GM12878 (cell line): ENCODE results near the gene USP47. TPM values are rescaled to one million over a fixed set of nuclear protein-coding genes. Genes with fewer than 3 reads are reported as not detected.
A peak's percentile ranks its signal among the peaks of the same experiment; 100 is the strongest.

Experiments used
- ATAC-seq: fragments of 200-7000 bp; cut with Tn5 transposase; 3 replicates; pipeline ENCODE4 v1.9.1; 2020; ENCODE audit warnings: mild to moderate bottlenecking, moderate library complexity
- BruUV-seq: library from RNA; stranded (reverse); fragments of 400-500 nt; replicated peaks from 2 replicates; lab custom pipeline; 2021; lab: Mats Ljungman, UMichigan
- CTCF ChIA-PET: fragments of 300-600 bp; sonication (Branson Sonifier 250); formaldehyde crosslinking; extraction: SDS; loops from one replicate; lab custom pipeline; 2021; ENCODE audit warnings: inconsistent platforms; lab: Yijun Ruan, JAX
- POLR2A ChIA-PET: fragments of 350-600 bp; formaldehyde crosslinking; extraction: SDS; loops from one replicate; lab custom pipeline; 2021; ENCODE audit warnings: inconsistent platforms; lab: Charles Lee
- RAD21 ChIA-PET: fragments of 300-600 bp; sonication (Branson Sonifier 250); formaldehyde crosslinking; loops from one replicate; lab custom pipeline; 2023; ENCODE audit warnings: antibody characterized with exemption; ENCODE audit not compliant: unreplicated experiment; lab: Charles Lee
- SMC1A ChIA-PET: fragments of 300-600 bp; sonication (Branson Sonifier 250); formaldehyde crosslinking; loops from one replicate; lab custom pipeline; 2023; ENCODE audit not compliant: unreplicated experiment, uncharacterized antibody; lab: Charles Lee
- DNase-seq: peaks from one replicate; pipeline ENCODE4 v3.0.0-alpha.2; 2011; ENCODE audit warnings: low read depth, low spot score
- FAIRE-seq: peaks from 3 replicates; lab custom pipeline; 2011; peaks lifted over from hg19 to GRCh38; lab: Jason Lieb, UNC
- H2AFZ ChIP-seq: 2 replicates; pipeline ENCODE4 v1.6.0; 2011; ENCODE audit warnings: low read depth, low read length, control low read depth; ENCODE audit not compliant: control insufficient read depth
- H3K27ac ChIP-seq: 2 replicates; pipeline ENCODE4 v1.5.1; 2011; ENCODE audit warnings: control low read depth; ENCODE audit not compliant: control insufficient read depth, insufficient read depth
- H3K27me3 ChIP-seq, 2 experiments: replicated peaks in 1 of 2; 2 replicates each; pipeline versions ENCODE4 v1.6.0 to v1.6.1; 2011; ENCODE audit warnings: low read length in 1 of 2; ENCODE audit not compliant: control insufficient read depth in 2 of 2, insufficient read depth in 2 of 2
- H3K36me3 ChIP-seq, 2 experiments: 2 replicates each; pipeline ENCODE4 v1.5.1; 2011; ENCODE audit warnings: low read length in 1 of 2; ENCODE audit not compliant: control insufficient read depth in 2 of 2, insufficient read depth in 2 of 2
- H3K4me1 ChIP-seq: 2 replicates; pipeline ENCODE4 v1.6.1; 2011; ENCODE audit warnings: mild to moderate bottlenecking, low read length, moderate library complexity, mixed read lengths; ENCODE audit not compliant: control insufficient read depth, insufficient read depth
- H3K4me2 ChIP-seq: 2 replicates; pipeline ENCODE4 v1.6.0; 2011; ENCODE audit warnings: control low read depth; ENCODE audit not compliant: control insufficient read depth, insufficient read depth
- H3K4me3 ChIP-seq: fragments of 200-600 bp; sonication (generic); 2 replicates; pipeline ENCODE4 v1.5.1; 2016
- H3K79me2 ChIP-seq: 2 replicates; pipeline ENCODE4 v1.6.0; 2011; ENCODE audit warnings: low read length; ENCODE audit not compliant: control insufficient read depth, insufficient read depth
- H3K9ac ChIP-seq: 2 replicates; pipeline ENCODE4 v1.8.0; 2011; ENCODE audit warnings: low read length, control low read depth, mixed read lengths; ENCODE audit not compliant: control insufficient read depth, insufficient read depth
- H3K9me3 ChIP-seq: replicated peaks from 3 replicates; pipeline ENCODE4 v1.5.1; 2011; ENCODE audit warnings: mild to moderate bottlenecking, low read length; ENCODE audit not compliant: control insufficient read depth, insufficient read depth
- H4K20me1 ChIP-seq: 2 replicates; pipeline ENCODE4 v1.6.0; 2011; ENCODE audit not compliant: control insufficient read depth, insufficient read depth
- DPF2 ChIP-seq: fragments of 450-650 bp; IDR thresholded peaks from 2 replicates; pipeline ENCODE4 v1.6.1; 2017; ENCODE audit warnings: mild to moderate bottlenecking
- MTA2 ChIP-seq: fragments of 450-650 bp; IDR thresholded peaks from 2 replicates; pipeline ENCODE4 v1.6.1; 2016; ENCODE audit warnings: low read depth, mild to moderate bottlenecking, moderate library complexity
- NFYA ChIP-seq: IDR thresholded peaks from 2 replicates; pipeline ENCODE4 v1.6.1; 2011; ENCODE audit warnings: low read depth, mild to moderate bottlenecking, low read length, improper control_type of control experiment, borderline replicate concordance
- RAD21 ChIP-seq: IDR thresholded peaks from 2 replicates; pipeline ENCODE4 v1.6.1; 2011; ENCODE audit warnings: mild to moderate bottlenecking, low read depth, low read length, moderate library complexity; ENCODE audit not compliant: insufficient read depth
- RAD51 ChIP-seq: fragments of 450-650 bp; IDR thresholded peaks from 2 replicates; pipeline ENCODE4 v1.6.1; 2016; ENCODE audit warnings: moderate library complexity, mild to moderate bottlenecking, inconsistent platforms
- RFX5 ChIP-seq: IDR thresholded peaks from 2 replicates; pipeline ENCODE4 v1.6.1; 2011; ENCODE audit warnings: low read depth, low read length, improper control_type of control experiment
- TCF7 ChIP-seq: IDR thresholded peaks from 2 replicates; pipeline ENCODE4 v1.6.1; 2014; ENCODE audit warnings: antibody characterized with exemption, borderline replicate concordance
- YY1 ChIP-seq: IDR thresholded peaks from 2 replicates; pipeline ENCODE4 v1.6.1; 2011; ENCODE audit warnings: low read depth, mild to moderate bottlenecking, low read length
- ZNF207 ChIP-seq: fragments of 450-650 bp; IDR thresholded peaks from 2 replicates; pipeline ENCODE4 v1.6.1; 2014; ENCODE audit warnings: antibody characterized with exemption, mild to moderate bottlenecking, borderline replicate concordance
- ZSCAN29 ChIP-seq: fragments of 450-650 bp; IDR thresholded peaks from 2 replicates; pipeline ENCODE4 v1.6.1; 2017; ENCODE audit warnings: mild to moderate bottlenecking, moderate library complexity
- WGBS: methylation state at CpG from one replicate; pipeline ENCODE4 v1.1.6; 2016; ENCODE audit warnings: low lambda C conversion rate; ENCODE audit not compliant: insufficient replicate concordance, insufficient coverage; ENCODE audit errors: missing lambda C conversion rate; 5-methylcytosine and 5-hydroxymethylcytosine counted together
- in situ Hi-C: fragments of 300-500 bp; cut with MboI; formaldehyde crosslinking; loops from 9 replicates; pipeline ENCODE4 v1.14.3; 2018; ENCODE audit warnings: mixed read lengths
- intact Hi-C: fragments of 100-400 bp; cut with micrococcal nuclease; formaldehyde crosslinking; loops from one replicate; pipeline ENCODE4 v1.14.2; 2022; ENCODE audit not compliant: unreplicated experiment
- polyA plus RNA-seq, 11 experiments: library from polyadenylated mRNA; depleted of rRNA in 4 of 11; unstranded in 6 of 11; stranded (reverse) in 5 of 11; fragments of >200 nt; fragmentation: Nextera tagmentation in 4 of 11; fragmentation: Illumina TruSeq in 1 of 11; extraction: Ambion mirVana in 4 of 11; extraction: Trizol in 1 of 11; gene quantifications; 1 replicate in 1 of 11; 2 replicates in 10 of 11; pipeline versions ENCODE4 v1.2.1 to v1.2.3, GENCODE V29; 2011 to 2016; ENCODE audit warnings: inconsistent platforms in 2 of 11, missing spikeins in 2 of 11, low read depth in 1 of 11
- total RNA-seq, 4 experiments: library from RNA; depleted of rRNA in 3 of 4; stranded (reverse); fragments of >200 nt in 3 of 4; fragmentation: Illumina TruSeq in 1 of 4; extraction: Trizol in 1 of 4; gene quantifications; 2 replicates each; pipeline versions ENCODE4 v1.2.1 to v1.2.3, GENCODE V29; 2013 to 2021
- TF ChIP-seq, protein P1 (sequence below): fragments of 450-650 bp; IDR thresholded peaks from 2 replicates; pipeline ENCODE4 v1.6.1; 2014; ENCODE audit warnings: mild to moderate bottlenecking
- TF ChIP-seq, protein P2 (sequence below): IDR thresholded peaks from 2 replicates; pipeline ENCODE4 v1.6.1; 2011; ENCODE audit warnings: borderline replicate concordance, low read depth, mild to moderate bottlenecking, moderate library complexity, mixed read lengths, low read length; ENCODE audit not compliant: insufficient read depth; ENCODE audit errors: extremely low read length
- TF ChIP-seq, protein P3 (sequence below): IDR thresholded peaks from 2 replicates; pipeline ENCODE4 v1.6.1; 2011; ENCODE audit warnings: low read depth, low read length, improper control_type of control experiment, borderline replicate concordance
- TF ChIP-seq, protein P4 (sequence below): fragments of 450-650 bp; IDR thresholded peaks from 2 replicates; pipeline ENCODE4 v1.6.1; 2017; ENCODE audit warnings: low read depth, mild to moderate bottlenecking, moderate library complexity
- TF ChIP-seq, protein P5 (sequence below), 3 experiments: IDR thresholded peaks in 2 of 3; conservative IDR thresholded peaks in 1 of 3; 2 replicates each; pipeline ENCODE4 v1.5.1; 2011; ENCODE audit warnings: low read depth in 3 of 3, low read length in 3 of 3, mild to moderate bottlenecking in 3 of 3, control low read depth in 2 of 3, moderate library complexity in 2 of 3, inconsistent platforms in 1 of 3, mixed read lengths in 1 of 3; ENCODE audit not compliant: control insufficient read depth in 2 of 3, insufficient read depth in 1 of 3; ENCODE audit errors: extremely low read depth in 1 of 3

The USP47 gene
- total and polyA plus RNA-seq, 10 of the 15 experiments (the other 5 are each of a cell fraction or from before 2014, with no cell fraction given): 13.9 to 54.0 (median 31.6) TPM

DNA sequence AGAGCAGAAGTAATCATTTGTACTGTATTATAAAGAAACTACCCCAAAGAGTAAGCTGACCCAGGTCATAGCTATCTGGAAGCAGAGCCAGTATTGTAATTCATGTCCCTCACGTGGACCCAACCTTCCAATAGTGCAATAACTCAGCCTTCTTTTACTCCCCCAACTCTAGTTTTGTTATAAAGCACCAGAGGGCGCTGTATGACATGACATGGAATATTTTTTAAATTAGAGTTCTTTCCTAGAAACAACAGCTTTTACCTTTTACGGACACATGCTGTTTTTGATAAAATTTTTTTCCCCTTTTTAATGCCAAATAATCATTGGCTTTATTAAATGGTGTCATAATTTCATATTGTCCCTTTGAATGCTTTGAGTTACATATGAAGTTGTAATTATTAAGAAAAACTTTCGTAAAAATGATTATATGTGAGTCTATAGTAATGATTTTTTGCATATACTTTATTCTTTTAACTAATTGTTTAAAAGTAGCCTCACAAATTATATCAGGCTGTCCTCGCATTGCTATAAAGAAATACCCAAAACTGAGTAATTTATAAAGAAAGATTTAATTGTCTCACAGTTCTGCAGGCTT lies 89.8 kb downstream of the USP47 start:
- 70% methylated on average over 5 of the region's 5 CpGs for WGBS
- CTCF ChIA-PET: interaction anchor here (0.6 to 2.3 kb wide), 12 partner anchors 11 to 133 kb away, joined by 3 to 8 read pairs (median 4); no protein-coding TSS in a partner anchor
- Histone ChIP-seq H3K79me2 (no peaks in the 10 kb centered on the region), H3K9ac (no peak overlapping the region), H3K36me3 (peaks cover 0 to 15% of the 10 kb centered on the region in 2 experiments; a peak in 2 of 4 replicates), H3K4me3 (no peak overlapping the region), H3K27me3 (no peaks in the 10 kb centered on the region), H2AFZ (no peak overlapping the region), H3K4me2 (no peak overlapping the region), H3K9me3 (no peaks in the 10 kb centered on the region), H4K20me1 (no peaks in the 10 kb centered on the region), H3K4me1 (no peaks in the 10 kb centered on the region), H3K27ac (no peak overlapping the region)
- BruUV-seq: no TSS peak
- in situ Hi-C loops: no loop called here
- intact Hi-C loops: loop anchor here (1.0 kb wide), 1 partner anchor 113 kb away; no protein-coding TSS in a partner anchor
- DNase-seq (no peak), ATAC-seq (peak; percentile 90), FAIRE-seq (peak; percentile 52)
- SMC1A ChIA-PET: interaction anchor here (0.7 to 1.9 kb wide), 3 partner anchors 11 to 82 kb away, joined by 3 to 8 read pairs (median 5); no protein-coding TSS in a partner anchor
- POLR2A ChIA-PET: no interaction called here
- RAD21 ChIA-PET: no interaction called here
- TF ChIP-seq RAD21 (peak; percentile 21; the same call in 1 of the 2 replicates), TCF7 (no peak), RAD51 (peak; percentile 46; the same call in 1 of the 2 replicates), DPF2 (no peak), ZNF207 (no peak), YY1 (no peak), MTA2 (no peak), RFX5 (no peak), ZSCAN29 (no peak), NFYA (no peak)
- TF ChIP-seq, protein P1, sequence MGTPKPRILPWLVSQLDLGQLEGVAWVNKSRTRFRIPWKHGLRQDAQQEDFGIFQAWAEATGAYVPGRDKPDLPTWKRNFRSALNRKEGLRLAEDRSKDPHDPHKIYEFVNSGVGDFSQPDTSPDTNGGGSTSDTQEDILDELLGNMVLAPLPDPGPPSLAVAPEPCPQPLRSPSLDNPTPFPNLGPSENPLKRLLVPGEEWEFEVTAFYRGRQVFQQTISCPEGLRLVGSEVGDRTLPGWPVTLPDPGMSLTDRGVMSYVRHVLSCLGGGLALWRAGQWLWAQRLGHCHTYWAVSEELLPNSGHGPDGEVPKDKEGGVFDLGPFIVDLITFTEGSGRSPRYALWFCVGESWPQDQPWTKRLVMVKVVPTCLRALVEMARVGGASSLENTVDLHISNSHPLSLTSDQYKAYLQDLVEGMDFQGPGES: no peak
- TF ChIP-seq, protein P2, sequence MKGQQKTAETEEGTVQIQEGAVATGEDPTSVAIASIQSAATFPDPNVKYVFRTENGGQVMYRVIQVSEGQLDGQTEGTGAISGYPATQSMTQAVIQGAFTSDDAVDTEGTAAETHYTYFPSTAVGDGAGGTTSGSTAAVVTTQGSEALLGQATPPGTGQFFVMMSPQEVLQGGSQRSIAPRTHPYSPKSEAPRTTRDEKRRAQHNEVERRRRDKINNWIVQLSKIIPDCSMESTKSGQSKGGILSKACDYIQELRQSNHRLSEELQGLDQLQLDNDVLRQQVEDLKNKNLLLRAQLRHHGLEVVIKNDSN: peak; percentile 20
- TF ChIP-seq, protein P3, sequence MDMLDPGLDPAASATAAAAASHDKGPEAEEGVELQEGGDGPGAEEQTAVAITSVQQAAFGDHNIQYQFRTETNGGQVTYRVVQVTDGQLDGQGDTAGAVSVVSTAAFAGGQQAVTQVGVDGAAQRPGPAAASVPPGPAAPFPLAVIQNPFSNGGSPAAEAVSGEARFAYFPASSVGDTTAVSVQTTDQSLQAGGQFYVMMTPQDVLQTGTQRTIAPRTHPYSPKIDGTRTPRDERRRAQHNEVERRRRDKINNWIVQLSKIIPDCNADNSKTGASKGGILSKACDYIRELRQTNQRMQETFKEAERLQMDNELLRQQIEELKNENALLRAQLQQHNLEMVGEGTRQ: peak; percentile 18; the same call in 1 of the 2 replicates
- TF ChIP-seq, protein P4, sequence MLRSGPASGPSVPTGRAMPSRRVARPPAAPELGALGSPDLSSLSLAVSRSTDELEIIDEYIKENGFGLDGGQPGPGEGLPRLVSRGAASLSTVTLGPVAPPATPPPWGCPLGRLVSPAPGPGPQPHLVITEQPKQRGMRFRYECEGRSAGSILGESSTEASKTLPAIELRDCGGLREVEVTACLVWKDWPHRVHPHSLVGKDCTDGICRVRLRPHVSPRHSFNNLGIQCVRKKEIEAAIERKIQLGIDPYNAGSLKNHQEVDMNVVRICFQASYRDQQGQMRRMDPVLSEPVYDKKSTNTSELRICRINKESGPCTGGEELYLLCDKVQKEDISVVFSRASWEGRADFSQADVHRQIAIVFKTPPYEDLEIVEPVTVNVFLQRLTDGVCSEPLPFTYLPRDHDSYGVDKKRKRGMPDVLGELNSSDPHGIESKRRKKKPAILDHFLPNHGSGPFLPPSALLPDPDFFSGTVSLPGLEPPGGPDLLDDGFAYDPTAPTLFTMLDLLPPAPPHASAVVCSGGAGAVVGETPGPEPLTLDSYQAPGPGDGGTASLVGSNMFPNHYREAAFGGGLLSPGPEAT: no peak
- TF ChIP-seq, protein P5, sequence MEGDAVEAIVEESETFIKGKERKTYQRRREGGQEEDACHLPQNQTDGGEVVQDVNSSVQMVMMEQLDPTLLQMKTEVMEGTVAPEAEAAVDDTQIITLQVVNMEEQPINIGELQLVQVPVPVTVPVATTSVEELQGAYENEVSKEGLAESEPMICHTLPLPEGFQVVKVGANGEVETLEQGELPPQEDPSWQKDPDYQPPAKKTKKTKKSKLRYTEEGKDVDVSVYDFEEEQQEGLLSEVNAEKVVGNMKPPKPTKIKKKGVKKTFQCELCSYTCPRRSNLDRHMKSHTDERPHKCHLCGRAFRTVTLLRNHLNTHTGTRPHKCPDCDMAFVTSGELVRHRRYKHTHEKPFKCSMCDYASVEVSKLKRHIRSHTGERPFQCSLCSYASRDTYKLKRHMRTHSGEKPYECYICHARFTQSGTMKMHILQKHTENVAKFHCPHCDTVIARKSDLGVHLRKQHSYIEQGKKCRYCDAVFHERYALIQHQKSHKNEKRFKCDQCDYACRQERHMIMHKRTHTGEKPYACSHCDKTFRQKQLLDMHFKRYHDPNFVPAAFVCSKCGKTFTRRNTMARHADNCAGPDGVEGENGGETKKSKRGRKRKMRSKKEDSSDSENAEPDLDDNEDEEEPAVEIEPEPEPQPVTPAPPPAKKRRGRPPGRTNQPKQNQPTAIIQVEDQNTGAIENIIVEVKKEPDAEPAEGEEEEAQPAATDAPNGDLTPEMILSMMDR (IDR thresholded peaks at IDR 0.05 in 2 of 3, conservative IDR thresholded peaks at IDR 0.05 in 1 of 3; ENCODE audit: control insufficient read depth in 2 of 3, extremely low read depth in 1 of 3, insufficient read depth in 1 of 3, low read depth in 3 of 3, low read length in 3 of 3): peak; percentile 30 to 54 (median 39); a peak in 5 of 6 replicates
